Hepatocyte (in vitro differentiated cells): ENCODE measurements around the gene PPP1R15A. TPM values are rescaled to one million over a fixed set of nuclear protein-coding genes. Genes with fewer than 3 reads are reported as not detected.
"Not testable (repeated sequence)": the region's sequence is repeated elsewhere in the genome, so short reads cannot be mapped to it uniquely, and the experiment has no call there.

Experiments used
- DNase-seq: peaks from one replicate; pipeline ENCODE4 v3.0.0-alpha.2; 2016; ENCODE audit warnings: low spot score
- H2AFZ ChIP-seq: fragments of 200-600 bp; sonication (generic); 2 replicates; pipeline ENCODE4 v1.6.0; 2016; ENCODE audit warnings: antibody characterized with exemption, mild to moderate bottlenecking
- H3K27ac ChIP-seq: fragments of 200-600 bp; sonication (generic); 2 replicates; pipeline ENCODE4 v1.5.1; 2016; ENCODE audit warnings: mild to moderate bottlenecking
- H3K27me3 ChIP-seq: fragments of 200-600 bp; sonication (generic); 2 replicates; pipeline ENCODE4 v1.6.1; 2016
- H3K36me3 ChIP-seq: fragments of 200-600 bp; sonication (generic); replicated peaks from 2 replicates; pipeline ENCODE4 v1.5.1; 2016; ENCODE audit warnings: low read depth; ENCODE audit not compliant: insufficient read depth
- H3K4me1 ChIP-seq: fragments of 200-600 bp; sonication (generic); 2 replicates; pipeline ENCODE4 v1.5.1; 2016; ENCODE audit warnings: mild to moderate bottlenecking, moderate library complexity; ENCODE audit not compliant: insufficient read depth
- H3K4me2 ChIP-seq: fragments of 200-600 bp; sonication (generic); 2 replicates; pipeline ENCODE4 v1.6.0; 2016
- H3K4me3 ChIP-seq: fragments of 200-600 bp; sonication (generic); 2 replicates; pipeline ENCODE4 v1.5.1; 2016; ENCODE audit warnings: mild to moderate bottlenecking
- H3K79me2 ChIP-seq: fragments of 200-600 bp; sonication (generic); 2 replicates; pipeline ENCODE4 v1.6.0; 2017; ENCODE audit warnings: mild to moderate bottlenecking
- H3K9me2 ChIP-seq: fragments of 200-600 bp; sonication (generic); replicated peaks from 2 replicates; pipeline ENCODE4 v1.6.0; 2017; ENCODE audit warnings: mild to moderate bottlenecking; ENCODE audit not compliant: insufficient read depth
- H3K9me3 ChIP-seq: fragments of 200-600 bp; sonication (generic); 2 replicates; pipeline ENCODE4 v1.5.1; 2016; ENCODE audit warnings: low read depth, mild to moderate bottlenecking
- H4K20me1 ChIP-seq: fragments of 200-600 bp; sonication (generic); 2 replicates; pipeline ENCODE4 v1.6.0; 2016; ENCODE audit warnings: mild to moderate bottlenecking; ENCODE audit not compliant: insufficient read depth, poor library complexity, severe bottlenecking
- CTCF ChIP-seq: fragments of 200-600 bp; sonication (generic); IDR thresholded peaks from 2 replicates; pipeline ENCODE4 v1.5.1; 2016; ENCODE audit warnings: antibody characterized with exemption, mild to moderate bottlenecking; ENCODE audit not compliant: poor library complexity
- EZH2 ChIP-seq: fragments of 200-600 bp; sonication (generic); IDR thresholded peaks from 2 replicates; pipeline ENCODE4 v1.6.1; 2016; ENCODE audit warnings: antibody characterized with exemption, mild to moderate bottlenecking, borderline replicate concordance
- EZH2phosphoT487 ChIP-seq: fragments of 200-600 bp; sonication (generic); IDR thresholded peaks from one replicate; pipeline ENCODE4 v1.6.1; 2018; ENCODE audit warnings: antibody characterized with exemption, mild to moderate bottlenecking, low read depth, moderate library complexity; ENCODE audit not compliant: unreplicated experiment, severe bottlenecking
- WGBS: methylation state at CpG from one replicate; pipeline ENCODE4 v1.1.6; 2016; ENCODE audit warnings: low lambda C conversion rate; ENCODE audit errors: missing lambda C conversion rate; 5-methylcytosine and 5-hydroxymethylcytosine counted together
- polyA plus RNA-seq: library from polyadenylated mRNA; unstranded; fragments of >200 nt; fragmentation: Nextera tagmentation; extraction: Ambion mirVana; gene quantifications from 2 replicates; pipeline ENCODE4 v1.2.1, GENCODE V29; 2016
- total RNA-seq: library from RNA; depleted of rRNA; stranded (reverse); fragments of >200 nt; gene quantifications from 2 replicates; pipeline ENCODE4 v1.2.3, GENCODE V29; 2014

The PPP1R15A gene
- total and polyA plus RNA-seq, 2 experiments from 2014 or later = 83.1 to 172 TPM

DNA sequence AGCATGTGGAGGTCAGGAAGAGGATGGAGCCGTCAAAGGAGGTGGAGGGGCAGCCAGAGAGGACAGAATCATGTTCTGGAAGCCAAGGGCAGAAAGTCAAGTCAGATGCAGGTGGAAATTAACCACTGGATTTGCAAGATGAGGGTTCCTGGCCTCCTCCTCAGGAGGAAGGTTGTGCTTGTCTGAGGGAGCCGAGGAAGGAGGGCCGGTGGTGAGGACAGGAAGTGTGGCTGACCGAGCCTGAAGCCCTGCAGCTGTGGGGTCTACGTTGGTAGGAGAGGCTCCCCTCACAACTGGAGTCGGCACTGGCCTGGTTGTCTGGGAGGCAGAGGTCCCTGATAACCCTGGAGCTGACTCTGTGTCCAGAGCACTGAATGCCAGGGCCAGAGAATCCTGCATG, 45.9 kb downstream of the PPP1R15A start:
- no peak for DNase-seq
- Histone ChIP-seq H3K4me3 (no peak overlapping the region), H3K27ac (no peak overlapping the region), H3K27me3 (no peaks in the 10 kb centered on the region), H2AFZ (no peak overlapping the region), H3K9me3 (no peaks in the 10 kb centered on the region), H3K4me2 (no peak overlapping the region), H3K79me2 (no peaks in the 10 kb centered on the region), H3K9me2 (no peaks in the 10 kb centered on the region), H3K36me3 (no peaks in the 10 kb centered on the region), H3K4me1 (no peaks in the 10 kb centered on the region), H4K20me1 (no peaks in the 10 kb centered on the region)
- WGBS = 96% methylated on average over 6 of the region's 6 CpGs
- no peak for TF ChIP-seq EZH2phosphoT487
- no peak for TF ChIP-seq CTCF
- no peak for TF ChIP-seq EZH2

DNA sequence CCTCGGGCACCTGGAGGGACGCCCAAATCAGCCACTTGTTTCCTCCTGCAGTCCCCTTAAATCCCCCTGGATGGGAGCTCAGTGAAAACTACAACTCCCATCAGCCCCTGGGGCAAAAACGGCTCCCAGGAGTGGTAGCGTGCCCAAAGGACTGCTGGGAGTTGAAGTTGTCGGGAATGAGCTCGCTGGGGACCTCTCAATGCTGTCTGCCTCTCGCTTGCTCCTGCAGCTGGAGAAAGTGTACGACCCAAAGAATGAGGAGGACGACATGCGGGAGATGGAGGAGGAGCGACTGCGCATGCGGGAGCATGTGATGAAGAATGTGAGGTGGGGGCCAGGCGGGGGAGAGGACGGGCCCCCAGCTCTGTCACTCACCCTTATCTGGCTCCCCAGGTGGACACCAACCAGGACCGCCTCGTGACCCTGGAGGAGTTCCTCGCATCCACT, 46.6 kb downstream of the PPP1R15A start:
- H2AFZ ChIP-seq = no peak overlapping the region
- H3K4me2 ChIP-seq = no peak overlapping the region
- no peaks in the 10 kb centered on the region for H3K9me2 ChIP-seq
- WGBS = 92% methylated on average over 18 of the region's 18 CpGs
- no peaks in the 10 kb centered on the region for H3K4me1 ChIP-seq
- DNase-seq = no peak
- no peak overlapping the region for H3K4me3 ChIP-seq
- H3K79me2 ChIP-seq = no peaks in the 10 kb centered on the region
- H3K27me3 ChIP-seq = no peaks in the 10 kb centered on the region
- H3K27ac ChIP-seq = no peak overlapping the region
- no peaks in the 10 kb centered on the region for H4K20me1 ChIP-seq
- H3K36me3 ChIP-seq = no peaks in the 10 kb centered on the region
- no peaks in the 10 kb centered on the region for H3K9me3 ChIP-seq
- TF ChIP-seq EZH2 = no peak
- no peak for TF ChIP-seq EZH2phosphoT487
- no peak for TF ChIP-seq CTCF

GRCh38 chr19:48919271-48919670, 47.0 kb downstream of the PPP1R15A start:
- not testable (repeated sequence) for H3K36me3 ChIP-seq, H2AFZ ChIP-seq, H3K4me1 ChIP-seq, H3K4me3 ChIP-seq, H3K79me2 ChIP-seq, H3K9me2 ChIP-seq, H3K4me2 ChIP-seq, H3K27ac ChIP-seq, H3K27me3 ChIP-seq, H3K9me3 ChIP-seq, H4K20me1 ChIP-seq, DNase-seq
- WGBS = 98% methylated on average over 8 of the region's 8 CpGs

DNA sequence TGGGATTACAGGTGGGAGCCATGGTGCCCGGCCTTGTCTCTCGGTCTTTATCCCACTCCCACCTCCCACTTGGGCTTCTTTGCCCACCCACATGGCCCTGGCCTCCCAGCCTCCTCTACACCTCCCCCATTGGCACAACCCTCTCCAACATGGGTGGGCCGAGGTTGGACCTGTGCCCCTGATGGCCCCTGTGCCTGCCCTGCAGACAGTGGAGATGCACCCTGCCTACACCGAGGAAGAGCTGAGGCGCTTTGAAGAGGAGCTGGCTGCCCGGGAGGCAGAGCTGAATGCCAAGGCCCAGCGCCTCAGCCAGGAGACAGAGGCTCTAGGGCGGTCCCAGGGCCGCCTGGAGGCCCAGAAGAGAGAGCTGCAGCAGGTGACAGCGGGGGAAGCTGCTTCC, 48.7 kb downstream of the PPP1R15A start:
- TF ChIP-seq EZH2 (no peak), CTCF (no peak), EZH2phosphoT487 (no peak)
- no peak for DNase-seq
- H3K27me3 ChIP-seq = no peaks in the 10 kb centered on the region
- H4K20me1 ChIP-seq = no peaks in the 10 kb centered on the region
- H3K36me3 ChIP-seq = no peaks in the 10 kb centered on the region
- no peak overlapping the region for H3K4me3 ChIP-seq
- H3K9me2 ChIP-seq = no peaks in the 10 kb centered on the region
- H3K9me3 ChIP-seq = no peaks in the 10 kb centered on the region
- no peak overlapping the region for H2AFZ ChIP-seq
- H3K79me2 ChIP-seq = no peaks in the 10 kb centered on the region
- no peak overlapping the region for H3K27ac ChIP-seq
- H3K4me1 ChIP-seq = no peaks in the 10 kb centered on the region
- no peak overlapping the region for H3K4me2 ChIP-seq
- WGBS = 82% methylated on average over 10 of the region's 10 CpGs
